ENCODE data around the gene RIT1. TPM values are rescaled to one million over a fixed set of nuclear protein-coding genes. Genes with fewer than 3 reads are reported as not detected.
A peak's percentile ranks its signal among the peaks of the same experiment; 100 is the strongest.

Gene RIT1
- total and polyA plus RNA-seq, 2 of the 13 experiments (the other 11 are each of a cell fraction or from before 2014, with no cell fraction given): 12.2 to 32.2 TPM

DNA sequence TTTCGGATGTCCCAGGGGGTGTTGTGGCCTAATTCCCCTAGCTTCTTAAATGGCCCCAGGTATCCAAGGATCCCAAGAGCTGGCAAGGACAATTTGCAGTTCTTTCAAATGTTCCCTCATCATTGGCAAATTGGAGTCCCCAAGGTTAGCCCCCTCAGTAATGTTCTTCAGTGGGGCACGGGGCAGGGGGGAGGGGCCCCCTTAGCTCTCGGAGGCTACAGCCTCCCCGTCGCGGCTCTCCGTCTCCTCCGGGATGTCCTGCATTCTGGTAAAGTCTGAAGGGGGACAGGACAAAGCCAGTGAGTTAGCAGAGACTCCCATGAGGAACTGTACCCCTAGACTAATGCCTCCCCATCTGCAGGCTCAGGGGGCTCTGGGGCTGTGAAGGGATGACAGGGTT, 36.6 kb upstream of the RIT1 start:
- ChIA-PET CTCF (ENCODE audit: low intra/inter-chr PET ratio, low total read pairs) (no interaction called here), POLR2A (interaction anchor here (1.4 to 2.2 kb wide), 5 partner anchors 7 to 36 kb away, joined by 3 to 6 read pairs (median 5); partner anchors contain the start of gene ARHGEF2)
- H3K9me3 ChIP-seq (ENCODE audit: low read length): no peaks in the 10 kb centered on the region
- H4K20me1 ChIP-seq (ENCODE audit: insufficient read depth, low read length): no peaks in the 10 kb centered on the region
- intact Hi-C loops (cut with micrococcal nuclease; ENCODE audit: unreplicated experiment) (no loop called here), in situ Hi-C loops (cut with HindIII; ENCODE audit: extremely low pct_ligation_motif_present, low pct_unique_long_range_greater_than_20kb) (loop anchor here (10.0 kb wide), 1 partner anchor 117 kb away; the partner anchor contains the start of gene RAB25)
- no peak for ATAC-seq
- H3K27me3 ChIP-seq (ENCODE audit: control insufficient read depth in 1 of 2, insufficient read depth in 2 of 2, low read length in 2 of 2): no peaks in the 10 kb centered on the region
- H3K27ac ChIP-seq (ENCODE audit: extremely low read length, insufficient read depth, low read length): peak overlapping the region; percentile 30
- DNase-seq (ENCODE audit: low spot score): no peak
- H2AFZ ChIP-seq (ENCODE audit: low read length): no peak overlapping the region
- peaks cover 12% of the 10 kb centered on the region for H3K79me2 ChIP-seq (ENCODE audit: insufficient read depth, low read length)
- no peak overlapping the region for H3K9ac ChIP-seq (ENCODE audit: insufficient read depth, low read depth, low read length)
- FAIRE-seq: no peak
- TF ChIP-seq ZNF430 (CRISPR knock-in tag; IDR thresholded peaks at IDR 0.05): no peak
- TF ChIP-seq ZNF263 (CRISPR knock-in tag; IDR thresholded peaks at IDR 0.05): no peak
- no peak for TF ChIP-seq STAG1 (CRISPR knock-in tag; IDR thresholded peaks at IDR 0.05)
- no peak for TF ChIP-seq NFKB2 (CRISPR knock-in tag; IDR thresholded peaks at IDR 0.05; ENCODE audit: borderline replicate concordance)
- no peak for TF ChIP-seq ZNF816 (CRISPR knock-in tag; IDR thresholded peaks at IDR 0.05; ENCODE audit: borderline replicate concordance)
- TF ChIP-seq, protein P1, sequence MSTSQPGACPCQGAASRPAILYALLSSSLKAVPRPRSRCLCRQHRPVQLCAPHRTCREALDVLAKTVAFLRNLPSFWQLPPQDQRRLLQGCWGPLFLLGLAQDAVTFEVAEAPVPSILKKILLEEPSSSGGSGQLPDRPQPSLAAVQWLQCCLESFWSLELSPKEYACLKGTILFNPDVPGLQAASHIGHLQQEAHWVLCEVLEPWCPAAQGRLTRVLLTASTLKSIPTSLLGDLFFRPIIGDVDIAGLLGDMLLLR (CRISPR knock-in tag; IDR thresholded peaks at IDR 0.05): no peak
- TF ChIP-seq, protein P2, sequence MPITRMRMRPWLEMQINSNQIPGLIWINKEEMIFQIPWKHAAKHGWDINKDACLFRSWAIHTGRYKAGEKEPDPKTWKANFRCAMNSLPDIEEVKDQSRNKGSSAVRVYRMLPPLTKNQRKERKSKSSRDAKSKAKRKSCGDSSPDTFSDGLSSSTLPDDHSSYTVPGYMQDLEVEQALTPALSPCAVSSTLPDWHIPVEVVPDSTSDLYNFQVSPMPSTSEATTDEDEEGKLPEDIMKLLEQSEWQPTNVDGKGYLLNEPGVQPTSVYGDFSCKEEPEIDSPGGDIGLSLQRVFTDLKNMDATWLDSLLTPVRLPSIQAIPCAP (CRISPR knock-in tag; IDR thresholded peaks at IDR 0.05; ENCODE audit: low read depth): no peak
- TF ChIP-seq MZF1 (CRISPR knock-in tag; IDR thresholded peaks at IDR 0.05; ENCODE audit: borderline replicate concordance): no peak
- TF ChIP-seq, protein P3, sequence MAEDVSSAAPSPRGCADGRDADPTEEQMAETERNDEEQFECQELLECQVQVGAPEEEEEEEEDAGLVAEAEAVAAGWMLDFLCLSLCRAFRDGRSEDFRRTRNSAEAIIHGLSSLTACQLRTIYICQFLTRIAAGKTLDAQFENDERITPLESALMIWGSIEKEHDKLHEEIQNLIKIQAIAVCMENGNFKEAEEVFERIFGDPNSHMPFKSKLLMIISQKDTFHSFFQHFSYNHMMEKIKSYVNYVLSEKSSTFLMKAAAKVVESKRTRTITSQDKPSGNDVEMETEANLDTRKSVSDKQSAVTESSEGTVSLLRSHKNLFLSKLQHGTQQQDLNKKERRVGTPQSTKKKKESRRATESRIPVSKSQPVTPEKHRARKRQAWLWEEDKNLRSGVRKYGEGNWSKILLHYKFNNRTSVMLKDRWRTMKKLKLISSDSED (CRISPR knock-in tag; IDR thresholded peaks at IDR 0.05): no peak
- no peak for TF ChIP-seq ZNF75D (CRISPR knock-in tag; IDR thresholded peaks at IDR 0.05; ENCODE audit: borderline replicate concordance)
- TF ChIP-seq TBL1XR1 (IDR thresholded peaks at IDR 0.05; ENCODE audit: borderline replicate concordance, low read length, partially characterized antibody): no peak
- no peak for TF ChIP-seq GPN1 (CRISPR knock-in tag; IDR thresholded peaks at IDR 0.05; ENCODE audit: borderline replicate concordance)
- TF ChIP-seq KDM1A (CRISPR knock-in tag; IDR thresholded peaks at IDR 0.05): no peak
- no peak for TF ChIP-seq HNRNPH1 (optimal IDR thresholded peaks at IDR 0.05; ENCODE audit: low read depth, low read length)
- TF ChIP-seq ZNF367 (CRISPR knock-in tag; IDR thresholded peaks at IDR 0.05; ENCODE audit: borderline replicate concordance): no peak
- TF ChIP-seq ZFAT (CRISPR knock-in tag; conservative IDR thresholded peaks at IDR 0.05): no peak
- TF ChIP-seq CBX5 (CRISPR knock-in tag; IDR thresholded peaks at IDR 0.05; ENCODE audit: borderline replicate concordance): no peak
- TF ChIP-seq, protein P4, sequence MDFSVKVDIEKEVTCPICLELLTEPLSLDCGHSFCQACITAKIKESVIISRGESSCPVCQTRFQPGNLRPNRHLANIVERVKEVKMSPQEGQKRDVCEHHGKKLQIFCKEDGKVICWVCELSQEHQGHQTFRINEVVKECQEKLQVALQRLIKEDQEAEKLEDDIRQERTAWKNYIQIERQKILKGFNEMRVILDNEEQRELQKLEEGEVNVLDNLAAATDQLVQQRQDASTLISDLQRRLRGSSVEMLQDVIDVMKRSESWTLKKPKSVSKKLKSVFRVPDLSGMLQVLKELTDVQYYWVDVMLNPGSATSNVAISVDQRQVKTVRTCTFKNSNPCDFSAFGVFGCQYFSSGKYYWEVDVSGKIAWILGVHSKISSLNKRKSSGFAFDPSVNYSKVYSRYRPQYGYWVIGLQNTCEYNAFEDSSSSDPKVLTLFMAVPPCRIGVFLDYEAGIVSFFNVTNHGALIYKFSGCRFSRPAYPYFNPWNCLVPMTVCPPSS (IDR thresholded peaks at IDR 0.05): no peak
- TF ChIP-seq, protein P5, sequence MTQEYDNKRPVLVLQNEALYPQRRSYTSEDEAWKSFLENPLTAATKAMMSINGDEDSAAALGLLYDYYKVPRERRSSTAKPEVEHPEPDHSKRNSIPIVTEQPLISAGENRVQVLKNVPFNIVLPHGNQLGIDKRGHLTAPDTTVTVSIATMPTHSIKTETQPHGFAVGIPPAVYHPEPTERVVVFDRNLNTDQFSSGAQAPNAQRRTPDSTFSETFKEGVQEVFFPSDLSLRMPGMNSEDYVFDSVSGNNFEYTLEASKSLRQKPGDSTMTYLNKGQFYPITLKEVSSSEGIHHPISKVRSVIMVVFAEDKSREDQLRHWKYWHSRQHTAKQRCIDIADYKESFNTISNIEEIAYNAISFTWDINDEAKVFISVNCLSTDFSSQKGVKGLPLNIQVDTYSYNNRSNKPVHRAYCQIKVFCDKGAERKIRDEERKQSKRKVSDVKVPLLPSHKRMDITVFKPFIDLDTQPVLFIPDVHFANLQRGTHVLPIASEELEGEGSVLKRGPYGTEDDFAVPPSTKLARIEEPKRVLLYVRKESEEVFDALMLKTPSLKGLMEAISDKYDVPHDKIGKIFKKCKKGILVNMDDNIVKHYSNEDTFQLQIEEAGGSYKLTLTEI (CRISPR knock-in tag; conservative IDR thresholded peaks at IDR 0.05): no peak
- TF ChIP-seq CCAR2 (optimal IDR thresholded peaks at IDR 0.05; ENCODE audit: low read depth, low read length): no peak
- H3K4me1 ChIP-seq (ENCODE audit: insufficient read depth, low read length): peaks cover 39% of the 10 kb centered on the region
- no peak overlapping the region for H3K4me3 ChIP-seq (replicated peaks in 1 of 3; ENCODE audit: insufficient read depth in 1 of 3, low read depth in 2 of 3, low read length in 3 of 3)
- BruUV-seq (replicated peaks): no TSS peak
- peaks cover 23 to 48% of the 10 kb centered on the region in 2 experiments for H3K36me3 ChIP-seq (replicated peaks in 1 of 2; ENCODE audit: control insufficient read depth in 1 of 2, insufficient read depth in 2 of 2, low read length in 2 of 2)
- H3K4me2 ChIP-seq (ENCODE audit: low read depth, low read length): no peak overlapping the region
- 96% methylated on average over 8 of the region's 8 CpGs for WGBS (ENCODE audit: low lambda C conversion rate)
